Dermis microvascular lymphatic vessel endothelial cell (primary cell): ENCODE measurements around the gene IL22RA1. TPM values are rescaled to one million over a fixed set of nuclear protein-coding genes. Genes with fewer than 3 reads are reported as not detected.

Experiments used
- DNase-seq, 2 donors: peaks; one replicate each; pipeline versions ENCODE4 v3.0.0 to v3.0.0-alpha.2; 2010; ENCODE audit warnings: low read depth in 2 of 2
- total RNA-seq: library from RNA; depleted of rRNA; stranded (reverse); fragments of >200 nt; gene quantifications from 2 replicates; pipeline ENCODE4 v1.2.1, GENCODE V29; 2014

Gene IL22RA1
- total RNA-seq, 1 donor from 2014 or later: not detected

DNA sequence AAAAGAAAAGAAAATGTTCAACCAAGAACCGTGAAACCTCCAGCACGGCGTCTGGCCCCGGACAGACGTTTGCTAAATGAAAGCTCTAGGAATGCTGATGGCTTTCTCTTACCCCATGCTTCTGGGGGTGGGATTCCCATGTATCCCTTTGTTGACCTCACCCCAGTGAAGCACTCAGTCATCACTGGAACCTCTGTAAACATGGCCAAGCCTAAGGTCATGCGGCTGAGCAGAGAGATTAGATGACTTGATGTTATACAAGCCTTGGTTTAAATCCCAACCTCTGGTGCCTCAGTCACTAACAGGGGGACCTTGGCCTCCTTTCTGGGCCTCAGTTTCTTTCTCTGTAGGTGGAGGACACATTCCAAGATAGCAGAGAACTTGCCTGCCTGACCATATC lies 28.2 kb downstream of the IL22RA1 start:
- no peak for DNase-seq

DNA sequence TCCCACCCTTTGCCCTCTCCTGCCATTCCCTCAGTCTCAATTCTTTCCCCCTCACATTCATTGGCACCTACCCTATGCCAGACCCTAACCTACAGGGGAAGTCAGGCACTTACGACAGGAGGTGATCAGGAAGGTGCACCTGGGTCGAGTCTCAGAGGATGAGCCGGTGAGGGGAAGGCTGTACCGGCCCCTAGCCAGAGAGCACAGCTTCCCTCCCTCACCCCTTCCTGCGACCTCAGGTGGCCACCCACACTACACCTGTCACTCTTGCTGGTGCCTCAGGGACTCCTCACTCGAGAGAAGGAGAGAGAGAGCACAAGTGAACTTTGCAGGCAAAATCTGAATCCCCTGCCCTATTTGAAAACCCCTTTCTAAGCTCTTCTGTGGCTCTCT lies 29.3 kb downstream of the IL22RA1 start:
- DNase-seq: no peak

DNA sequence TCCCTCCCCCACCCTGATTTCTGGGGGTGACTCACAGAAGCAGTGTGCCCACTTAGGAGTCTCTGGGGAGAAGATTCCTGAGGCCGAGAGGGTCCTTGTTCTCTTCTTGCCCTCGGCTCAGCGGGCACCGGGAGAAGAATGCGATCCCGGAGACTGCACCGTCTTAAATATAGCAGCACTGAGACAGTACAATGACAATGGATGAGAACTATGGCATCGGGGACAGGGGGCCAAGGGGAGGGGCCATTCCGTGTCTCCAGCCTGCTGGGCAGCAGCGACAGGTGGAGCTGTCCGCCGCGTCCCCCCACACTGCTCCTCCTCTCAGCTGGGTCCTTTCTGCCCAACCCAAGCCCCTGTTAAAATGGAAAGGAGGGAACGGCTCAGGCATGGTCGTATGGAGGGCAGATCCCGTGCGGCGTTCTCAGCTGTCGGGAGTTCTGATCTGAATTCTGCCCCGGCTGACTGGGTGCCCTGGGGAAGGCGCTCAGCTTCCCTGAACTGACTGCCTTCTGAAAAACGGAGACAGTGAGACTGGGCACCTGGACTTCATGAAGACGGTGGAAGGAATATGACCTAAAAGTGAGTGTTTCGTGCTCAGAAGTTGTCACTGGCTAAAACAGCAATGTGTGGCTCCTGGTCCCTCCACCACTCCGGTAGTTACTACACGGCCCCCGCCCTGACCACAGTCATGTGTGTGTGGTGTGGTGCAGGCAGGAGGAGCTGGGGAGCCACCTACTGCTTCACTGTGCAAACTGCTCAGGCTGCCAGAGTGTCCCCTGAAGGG lies 30.8 kb downstream of the IL22RA1 start, which contains the start of gene MYOM3:
TSS of gene MYOM3 (minus strand) at position 140 of the 784 bp plus-strand sequence. CDS start 3,499 bp downstream, outside the sequence.
- peak; percentile 20 to 72 for DNase-seq

DNA sequence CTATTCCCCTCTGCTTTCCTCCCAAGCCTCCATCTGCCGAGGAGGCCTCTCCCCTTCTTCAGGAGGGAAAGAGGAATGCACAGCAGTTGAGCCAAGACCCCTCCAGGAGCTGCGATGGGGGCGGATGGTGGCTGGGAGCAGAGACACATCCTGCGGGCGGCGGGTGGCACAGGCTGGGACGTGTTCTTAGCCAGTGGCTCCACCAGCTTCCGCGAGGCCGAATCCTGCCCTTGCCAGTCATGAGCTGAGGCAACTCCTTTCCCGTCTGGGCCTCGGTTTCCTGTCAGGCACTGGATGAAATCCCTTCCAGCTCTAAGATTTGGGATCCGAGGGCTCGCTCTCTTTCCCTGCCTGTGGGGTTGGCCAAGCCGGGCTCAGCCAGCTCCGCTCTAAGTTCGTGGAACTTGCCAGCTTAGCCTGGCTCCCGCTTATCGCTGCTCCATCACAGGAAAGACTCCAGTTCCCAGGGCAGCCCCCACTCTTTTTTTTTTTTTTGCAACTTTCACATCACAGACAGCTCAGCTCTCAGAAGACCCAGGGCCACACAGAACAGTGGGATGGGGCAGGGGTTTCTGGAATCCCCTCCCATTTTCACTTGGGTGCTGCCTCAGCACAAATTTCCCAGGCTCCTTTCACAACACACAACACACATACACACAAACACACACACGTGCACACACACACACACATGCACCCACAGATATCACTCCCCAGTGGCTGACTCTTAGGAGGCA lies 31.5 kb downstream of the IL22RA1 start:
- DNase-seq: peak in 1 of 2 donors; percentile 17

DNA sequence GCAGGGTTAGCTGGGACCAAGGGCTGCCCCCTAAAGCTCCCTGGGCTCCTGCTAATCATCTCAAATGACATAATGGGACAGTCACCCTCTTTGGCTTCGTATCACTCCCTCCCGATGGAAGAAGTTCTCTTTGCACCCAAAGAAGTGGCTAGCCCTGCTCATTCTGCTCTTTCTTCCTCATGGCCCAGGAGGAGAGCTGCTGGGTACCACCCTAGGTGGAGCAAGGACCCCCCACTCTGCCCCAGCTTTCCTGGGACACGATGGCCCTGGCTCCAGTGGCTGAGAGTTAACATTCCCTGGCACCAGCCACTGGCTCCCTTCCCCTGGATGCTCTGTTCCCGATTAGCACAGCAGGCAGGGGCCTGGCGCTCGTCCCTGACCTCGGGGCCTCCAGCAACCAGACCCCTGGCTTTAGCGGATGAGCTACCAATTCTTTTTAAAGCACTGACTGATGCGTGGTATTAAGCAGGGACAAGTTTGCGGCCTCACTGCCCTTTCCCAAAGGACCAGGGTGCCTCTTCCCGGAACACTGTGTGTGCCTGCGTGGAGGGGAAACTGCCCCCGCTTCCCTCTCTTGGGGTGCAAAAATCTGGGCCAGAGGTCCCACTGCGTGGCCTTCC lies 32.2 kb downstream of the IL22RA1 start:
- DNase-seq: no peak

DNA sequence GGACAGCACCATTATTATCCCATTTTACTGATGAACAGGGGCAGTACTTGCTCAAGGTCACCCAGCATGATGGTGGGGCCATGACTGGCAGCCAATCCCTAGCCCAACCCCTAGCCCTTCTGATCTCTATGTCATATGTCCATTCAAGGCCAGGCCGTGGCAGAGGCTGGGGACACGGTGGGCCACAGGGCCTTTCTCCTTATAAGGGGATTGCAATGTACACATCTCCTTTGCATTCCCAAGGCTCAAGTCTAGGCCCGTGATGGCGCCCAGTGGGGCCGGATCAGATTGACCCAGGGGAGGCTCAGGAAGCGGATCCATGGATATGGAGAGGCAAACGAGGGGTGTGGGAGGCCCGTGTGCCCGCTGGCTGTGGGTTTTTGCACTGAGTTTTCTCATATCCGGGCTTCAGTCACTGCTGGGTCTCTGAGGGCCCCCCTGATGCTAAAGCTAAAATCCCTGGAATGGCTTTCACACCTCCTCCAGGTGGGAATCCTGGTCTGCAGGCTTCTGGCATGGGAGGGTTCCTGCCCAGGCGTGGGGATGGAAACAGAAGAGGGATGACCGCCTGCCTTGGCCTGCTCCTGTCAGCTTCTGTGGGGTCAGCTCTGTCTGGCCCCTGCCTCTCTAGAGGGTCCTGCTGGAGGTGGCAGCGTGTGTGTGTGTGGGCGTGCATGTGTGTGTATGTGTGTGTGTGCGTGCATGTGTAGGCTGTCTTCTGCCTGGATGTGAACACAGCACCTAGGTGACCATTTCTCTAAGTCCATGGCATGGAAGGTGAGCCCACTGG lies 33.1 kb downstream of the IL22RA1 start:
- no peak for DNase-seq

DNA sequence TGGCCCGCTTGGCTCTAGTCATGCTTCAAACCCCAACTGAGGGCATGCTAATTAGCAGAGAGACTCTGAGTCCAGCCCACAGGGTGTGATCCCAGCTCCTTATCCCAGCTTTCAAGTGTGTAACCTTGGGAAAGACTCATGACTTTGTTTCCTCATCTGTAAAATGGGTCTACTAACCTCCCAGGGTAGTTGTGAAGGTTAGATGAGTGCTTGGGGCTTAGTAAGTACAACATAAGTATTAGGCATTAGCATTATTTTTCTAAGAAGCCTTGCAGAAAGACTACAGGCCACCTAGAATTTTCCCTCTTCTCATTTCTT lies 33.8 kb downstream of the IL22RA1 start:
- no peak for DNase-seq

DNA sequence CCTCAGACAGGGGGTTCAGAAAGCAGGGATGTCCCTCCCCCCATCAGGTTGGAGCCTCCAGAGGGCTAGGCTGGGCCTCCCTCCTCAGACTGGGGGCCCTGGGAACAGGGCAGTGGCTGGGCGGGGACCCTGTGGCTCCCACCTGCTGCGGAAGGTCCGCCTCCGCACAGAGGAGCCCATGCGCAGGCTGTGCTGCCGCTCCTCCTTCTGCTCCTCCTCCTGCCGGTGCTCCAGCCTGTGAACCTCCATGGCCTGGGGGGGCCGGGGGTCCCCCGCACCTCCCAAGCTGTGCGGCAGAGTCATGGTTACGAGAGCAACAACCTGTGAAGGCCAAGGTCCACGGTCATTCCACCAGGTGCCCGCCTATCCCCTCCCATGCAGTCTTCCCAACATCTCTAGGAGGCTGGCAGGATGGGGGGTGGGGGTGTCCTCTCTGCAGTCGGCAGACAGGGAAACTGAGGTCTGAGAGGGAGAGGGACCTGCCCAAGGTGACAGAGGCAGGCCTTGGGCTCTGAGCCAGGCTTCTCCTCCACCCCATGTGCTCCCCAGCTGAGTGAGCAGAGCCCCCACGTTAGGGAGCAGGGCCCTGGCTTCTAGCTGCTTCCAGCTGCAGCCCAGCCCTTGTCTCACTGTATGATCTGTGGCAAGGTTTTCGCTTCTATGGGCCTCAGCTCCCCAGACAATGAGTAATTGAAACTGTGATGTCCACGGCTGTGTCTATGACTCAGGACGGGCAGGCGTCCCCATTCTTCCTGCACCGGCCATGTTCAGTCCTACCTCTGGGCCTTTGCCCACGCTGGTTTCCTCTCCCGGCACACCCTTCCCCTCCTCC lies 34.4 kb downstream of the IL22RA1 start:
- DNase-seq: peak in 1 of 2 donors; percentile 77

DNA sequence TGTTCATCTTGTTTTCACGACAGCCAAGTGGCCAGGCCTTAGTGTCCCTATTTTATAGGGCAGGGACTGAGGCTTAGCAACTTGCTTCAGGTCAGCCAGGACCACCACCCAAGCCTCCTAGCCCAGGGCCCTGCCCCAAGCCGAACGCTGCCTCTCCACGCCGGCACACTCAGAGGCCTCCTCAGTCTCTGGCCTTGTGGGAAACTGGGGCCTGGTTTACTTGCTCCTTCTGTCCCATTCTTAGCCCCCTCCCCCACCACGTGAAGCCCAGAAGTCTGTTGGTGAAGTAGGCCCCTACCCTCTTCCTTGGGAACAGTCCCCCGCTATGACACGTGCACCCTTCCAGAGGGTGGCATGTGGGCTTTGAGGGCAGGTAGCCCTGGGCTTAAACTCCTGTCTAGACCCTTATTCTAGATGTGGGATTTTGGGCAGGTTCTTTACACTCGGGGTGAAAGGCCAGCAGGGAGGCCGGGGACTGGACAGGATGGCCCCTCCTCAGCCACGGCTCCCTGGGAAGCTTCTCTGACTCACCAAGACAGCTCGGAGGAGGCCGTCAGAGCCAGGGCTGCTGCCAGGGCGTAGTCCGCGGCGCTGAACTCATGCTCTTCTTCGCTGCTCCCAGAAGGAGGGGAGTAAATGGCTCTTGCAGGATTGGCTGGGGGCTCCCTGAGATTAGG lies 35.3 kb downstream of the IL22RA1 start:
- DNase-seq: peak in 1 of 2 donors; percentile 34

DNA sequence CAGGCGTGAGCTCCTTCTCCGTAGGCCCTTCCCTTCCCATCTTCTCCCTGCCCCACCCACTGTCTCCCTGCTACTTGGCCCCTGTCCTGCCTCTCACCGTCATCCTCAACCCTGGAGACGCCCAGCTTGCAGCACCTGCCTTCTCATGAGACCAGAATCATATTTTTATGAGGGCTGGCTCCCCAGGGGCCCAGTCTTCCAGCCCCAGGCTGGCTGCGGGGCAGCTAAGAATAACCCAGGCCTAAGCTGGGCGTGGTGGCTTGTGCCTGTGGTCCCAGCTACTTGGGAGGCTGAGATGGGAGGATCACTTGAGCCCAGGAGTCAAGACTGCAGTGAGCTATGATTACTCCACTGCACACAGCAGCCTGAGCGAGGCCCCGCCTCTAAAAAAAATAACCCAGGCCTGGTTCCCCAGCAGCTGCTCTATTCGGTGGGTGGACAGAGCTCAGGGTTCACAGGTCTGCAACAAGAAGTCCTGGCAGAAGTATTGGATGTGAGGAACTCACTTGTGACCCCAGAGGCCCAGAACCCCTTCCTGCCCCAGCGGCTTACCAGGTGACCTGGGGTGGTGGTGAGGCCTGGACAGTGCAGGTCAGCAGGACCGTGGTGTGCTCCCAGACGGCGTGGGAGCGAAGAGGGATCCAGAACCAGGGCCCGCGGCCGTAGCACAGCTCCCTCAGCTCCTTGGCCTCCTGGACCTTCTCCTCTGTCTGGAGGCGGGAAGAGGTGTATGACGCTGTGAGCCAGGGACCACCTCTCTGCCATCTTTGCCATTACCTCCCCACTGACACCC lies 37.4 kb downstream of the IL22RA1 start:
- DNase-seq: no peak

DNA sequence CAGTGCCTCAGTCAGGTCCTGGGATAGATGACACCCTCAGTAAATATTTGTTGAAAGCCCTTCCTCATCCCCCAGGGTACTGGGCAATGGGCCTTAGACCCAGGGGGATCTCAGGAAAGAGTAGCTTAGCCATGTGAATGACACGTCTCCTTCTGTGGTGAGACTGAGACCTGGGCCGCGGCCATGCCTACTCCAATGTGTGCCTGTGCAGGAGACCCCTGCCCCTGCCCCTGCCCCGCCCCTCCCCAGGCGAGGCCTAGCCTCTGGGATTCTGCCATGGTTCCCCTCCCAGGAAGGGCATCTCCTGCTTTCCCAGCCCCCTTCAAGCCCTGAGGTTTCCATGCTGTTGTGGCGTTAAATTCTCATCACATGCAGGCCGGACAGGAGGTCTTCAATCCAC lies 38.1 kb downstream of the IL22RA1 start:
- DNase-seq: no peak

DNA sequence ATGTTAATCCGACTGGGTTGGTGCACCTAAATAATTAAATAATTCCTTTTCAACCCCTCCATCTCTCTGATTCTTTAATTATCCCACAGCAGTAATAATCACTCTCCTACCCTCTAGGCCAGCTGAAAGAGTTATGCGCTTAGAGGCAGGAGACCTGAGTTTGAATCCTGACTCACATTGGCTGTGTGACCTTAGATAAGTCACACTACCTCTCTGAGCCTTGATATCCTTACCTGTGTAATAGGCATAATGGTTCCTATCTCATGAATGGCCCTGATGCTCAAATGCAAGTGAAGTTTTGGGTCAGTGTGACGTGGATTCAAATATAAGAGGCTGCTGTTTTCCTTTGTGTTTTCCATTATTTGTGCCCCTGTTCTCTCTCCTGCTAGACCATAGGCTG lies 39.1 kb downstream of the IL22RA1 start:
- DNase-seq: no peak

DNA sequence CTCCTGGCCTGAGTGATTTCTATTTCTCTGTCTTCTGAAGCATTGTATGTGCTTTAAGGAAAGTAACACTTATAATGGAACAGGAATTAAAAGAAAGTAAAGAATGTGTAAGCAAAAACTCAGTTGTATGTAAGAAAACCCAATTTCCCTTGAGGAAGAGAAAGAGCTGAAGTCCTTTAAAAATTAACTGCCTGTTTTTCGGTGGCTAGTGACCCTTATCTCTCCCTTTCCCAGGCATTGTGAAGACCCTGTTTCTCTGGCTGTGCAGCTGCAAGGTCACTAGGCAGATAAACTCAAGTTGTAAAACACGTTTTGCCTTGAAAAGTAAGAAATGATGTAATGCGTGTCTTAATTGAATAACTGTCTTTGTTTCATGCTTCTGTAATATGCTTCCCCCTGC lies 39.5 kb downstream of the IL22RA1 start:
- no peak for DNase-seq

DNA sequence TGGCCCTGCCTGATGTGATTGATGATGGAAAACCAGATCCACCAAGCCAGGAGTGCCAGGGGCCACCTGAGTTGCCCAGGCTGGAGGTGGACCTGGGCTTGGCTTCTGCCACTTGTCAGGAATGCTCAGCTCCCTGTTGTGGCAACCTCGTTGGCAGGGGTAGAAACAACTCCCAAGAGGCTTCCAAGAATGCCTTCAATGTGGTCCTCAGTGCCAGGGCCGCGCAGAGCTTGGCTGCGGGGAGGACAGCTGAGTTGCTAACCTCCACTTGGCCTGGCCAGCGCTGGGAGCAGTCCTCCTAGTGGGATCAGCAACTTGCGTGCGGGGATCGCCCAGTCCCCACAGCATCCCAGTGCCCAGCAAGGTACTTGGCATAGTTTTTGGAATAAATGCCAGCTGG lies 40.0 kb downstream of the IL22RA1 start:
- DNase-seq: no peak

DNA sequence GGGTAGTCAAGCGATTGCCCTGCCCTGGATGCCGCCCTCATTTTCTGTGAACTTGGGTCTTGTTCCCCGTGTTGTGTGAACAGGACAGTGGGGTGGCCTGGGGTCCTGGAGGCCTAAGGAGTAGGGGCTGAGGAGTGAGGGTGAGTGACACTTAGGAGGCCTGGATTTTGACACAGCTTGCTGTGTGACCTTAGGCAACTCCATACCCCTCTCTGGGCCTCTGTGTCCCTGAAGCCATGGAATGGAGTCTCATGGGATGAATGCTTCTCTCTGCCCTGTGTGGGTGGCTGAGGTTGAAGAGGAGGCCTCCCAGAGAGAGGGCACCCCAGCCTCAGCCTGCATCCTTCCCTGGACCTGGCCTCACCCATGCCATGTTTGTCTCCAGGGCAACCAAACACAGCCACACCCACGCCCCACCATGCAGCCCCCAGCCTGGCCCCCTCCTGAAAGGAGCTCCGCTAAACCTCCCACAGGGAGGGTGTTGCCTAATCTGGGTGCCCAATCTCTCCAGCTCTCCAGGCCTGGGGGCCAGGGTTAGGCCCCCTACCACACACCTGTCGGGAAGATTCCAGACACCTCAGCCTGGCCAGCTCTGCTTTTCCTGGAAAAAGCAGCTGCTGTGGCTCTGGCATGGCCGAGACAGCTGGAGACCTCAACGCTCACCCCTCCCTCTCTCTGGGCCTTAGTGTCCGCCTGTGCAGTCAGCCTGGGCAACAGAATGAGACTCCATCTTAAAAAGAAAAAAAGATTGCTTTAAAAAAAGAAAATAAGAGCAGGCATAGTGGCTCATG lies 40.9 kb downstream of the IL22RA1 start:
- DNase-seq: no peak

DNA sequence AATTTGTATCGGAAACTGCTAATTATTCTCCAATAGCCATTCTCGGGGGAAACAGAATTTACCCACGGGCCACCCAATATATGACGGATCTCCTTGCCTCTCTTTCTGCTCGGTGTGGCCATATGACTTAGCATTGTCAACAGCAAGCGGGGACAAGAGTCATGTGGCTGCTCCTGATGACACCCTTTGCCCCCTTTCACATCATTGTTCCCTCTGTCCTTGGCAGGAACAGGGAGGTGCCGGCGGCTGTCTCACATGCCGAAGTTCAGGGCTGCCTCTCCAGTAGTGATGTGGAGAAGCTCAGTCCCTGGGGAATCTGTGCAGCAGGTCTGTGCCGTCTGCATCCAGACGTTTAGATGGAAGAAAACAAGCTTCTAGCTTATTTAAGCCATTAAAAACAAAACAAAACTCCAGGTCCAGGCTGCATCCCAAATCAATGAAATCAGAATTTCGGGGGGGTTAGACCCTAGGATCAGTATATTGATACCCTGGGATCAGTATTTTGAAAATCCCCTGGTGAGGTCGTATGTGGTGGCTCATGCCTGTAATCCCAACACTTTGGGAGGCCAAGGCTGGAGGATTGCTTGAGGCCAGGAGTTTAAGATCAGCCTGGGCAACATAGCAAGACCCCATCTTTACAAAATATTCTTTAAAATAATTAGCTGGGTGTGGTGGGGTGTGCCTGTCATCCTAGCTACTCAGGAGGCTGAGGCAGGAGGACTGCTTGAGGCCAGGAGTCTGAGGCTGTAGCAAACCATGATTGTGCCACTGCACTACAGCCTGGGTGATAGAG lies 41.8 kb downstream of the IL22RA1 start:
- DNase-seq: no peak

DNA sequence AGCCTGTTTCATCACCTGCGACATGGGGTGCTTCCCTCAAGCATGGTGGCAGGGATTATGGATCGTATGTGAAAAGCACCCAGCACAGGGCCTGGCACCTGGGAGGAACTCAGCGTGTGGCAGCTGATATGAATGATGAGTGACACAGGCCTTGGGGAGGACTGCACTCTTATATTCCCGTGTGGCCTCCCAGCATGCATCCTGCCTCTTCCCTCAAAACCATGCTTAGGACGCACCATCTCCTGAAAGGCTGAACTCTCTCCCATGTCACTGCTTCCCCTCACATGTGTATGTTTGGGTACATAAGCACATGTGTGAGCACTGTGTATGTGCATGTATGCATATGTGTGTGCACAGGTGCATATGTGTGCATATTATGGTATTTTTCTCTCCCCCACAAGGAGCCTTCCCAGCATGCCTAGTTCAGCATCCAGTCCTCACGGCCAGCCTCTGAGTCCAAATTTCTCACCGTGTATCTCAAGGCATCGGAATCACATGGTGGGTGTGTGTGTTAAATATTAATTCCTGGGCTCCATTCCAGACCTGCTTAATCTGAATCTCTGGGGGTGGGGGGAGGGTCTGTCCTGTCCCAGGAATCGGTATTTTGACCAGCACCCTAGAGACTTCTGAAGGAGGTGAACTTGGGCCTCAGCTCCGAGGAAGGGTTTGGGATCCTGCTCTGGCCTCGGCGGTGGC lies 43.8 kb downstream of the IL22RA1 start:
- DNase-seq: no peak
